IMR-90 (cell line): ENCODE data around the gene AGAP6. TPM values are rescaled to one million over a fixed set of nuclear protein-coding genes. Genes with fewer than 3 reads are reported as not detected.
"Not testable (repeated sequence)": the region's sequence is repeated elsewhere in the genome, so short reads cannot be mapped to it uniquely, and the experiment has no call there.

Source experiments
- ATAC-seq: fragments of 200-7000 bp; cut with Tn5 transposase; 2 replicates; pipeline ENCODE4 v1.9.1; 2020; ENCODE audit warnings: low read depth, mild to moderate bottlenecking, moderate library complexity
- BruUV-seq: library from RNA; stranded (reverse); fragments of 400-500 nt; replicated peaks from 2 replicates; lab custom pipeline; 2021; lab: Mats Ljungman, UMichigan
- CTCF ChIA-PET: fragments of 300-600 bp; formaldehyde crosslinking; extraction: SDS; loops from one replicate; lab custom pipeline; 2021; ENCODE audit warnings: antibody characterized with exemption; lab: Yijun Ruan, JAX
- POLR2A ChIA-PET: fragments of 300-600 bp; sonication (Branson Sonifier 250); formaldehyde crosslinking; loops from one replicate; lab custom pipeline; 2022; ENCODE audit warnings: antibody characterized with exemption; ENCODE audit not compliant: unreplicated experiment; lab: Charles Lee
- DNase-seq: peaks from one replicate; pipeline ENCODE4 v3.0.0; 2013
- H2AFZ ChIP-seq: replicated peaks from 2 replicates; pipeline ENCODE3; 2013; ENCODE audit warnings: low read length, mild to moderate bottlenecking; ENCODE audit not compliant: poor library complexity
- H2AK5ac ChIP-seq: 2 replicates; pipeline ENCODE4 v1.6.1; 2013; ENCODE audit warnings: low read depth, low read length, inconsistent platforms
- H2AK9ac ChIP-seq: replicated peaks from 2 replicates; pipeline ENCODE3; 2013; ENCODE audit warnings: mild to moderate bottlenecking, low read depth, low read length, moderate library complexity; ENCODE audit not compliant: poor library complexity
- H2BK120ac ChIP-seq: 2 replicates; pipeline ENCODE4 v1.6.1; 2013; ENCODE audit warnings: low read depth, low read length, inconsistent platforms
- H2BK15ac ChIP-seq: 3 replicates; pipeline ENCODE4 v1.6.1; 2013; ENCODE audit warnings: low read depth, low read length, inconsistent platforms
- H2BK20ac ChIP-seq: 2 replicates; pipeline ENCODE4 v1.6.1; 2013; ENCODE audit warnings: low read depth, mild to moderate bottlenecking, inconsistent platforms, low read length, moderate library complexity
- H2BK5ac ChIP-seq: 2 replicates; pipeline ENCODE4 v1.6.1; 2013; ENCODE audit warnings: mild to moderate bottlenecking, low read depth, low read length, inconsistent platforms; ENCODE audit not compliant: poor library complexity, severe bottlenecking
- H3K14ac ChIP-seq: replicated peaks from 2 replicates; pipeline ENCODE4 v1.6.1; 2013; ENCODE audit warnings: low read depth, low read length, inconsistent platforms
- H3K18ac ChIP-seq: 2 replicates; pipeline ENCODE4 v1.6.1; 2013; ENCODE audit warnings: low read depth, low read length, control low read depth
- H3K23ac ChIP-seq: 2 replicates; pipeline ENCODE4 v1.6.1; 2013; ENCODE audit warnings: low read depth, low read length, inconsistent platforms
- H3K27ac ChIP-seq: 2 replicates; pipeline ENCODE4 v1.5.1; 2013; ENCODE audit warnings: mild to moderate bottlenecking, control low read depth, low read length; ENCODE audit not compliant: insufficient read depth
- H3K27me3 ChIP-seq: 2 replicates; pipeline ENCODE4 v1.6.1; 2013; ENCODE audit warnings: low read length; ENCODE audit not compliant: control insufficient read depth, insufficient read depth
- H3K36me3 ChIP-seq: 2 replicates; pipeline ENCODE4 v1.6.1; 2013; ENCODE audit warnings: low read length, mixed read lengths; ENCODE audit not compliant: control insufficient read depth, insufficient read depth
- H3K4ac ChIP-seq: 2 replicates; pipeline ENCODE4 v1.6.1; 2013; ENCODE audit warnings: low read depth, low read length, inconsistent platforms
- H3K4me1 ChIP-seq: 2 replicates; pipeline ENCODE4 v1.6.1; 2013; ENCODE audit warnings: low read length, mixed read lengths; ENCODE audit not compliant: control insufficient read depth, insufficient read depth
- H3K4me2 ChIP-seq: 2 replicates; pipeline ENCODE4 v1.6.1; 2013; ENCODE audit warnings: low read depth, mild to moderate bottlenecking, control low read depth, low read length, moderate library complexity
- H3K4me3 ChIP-seq: 2 replicates; pipeline ENCODE4 v1.5.1; 2013; ENCODE audit warnings: low read depth, mild to moderate bottlenecking, control low read depth, low read length, moderate library complexity; ENCODE audit not compliant: insufficient read depth
- H3K56ac ChIP-seq: 2 replicates; pipeline ENCODE4 v1.6.1; 2013; ENCODE audit warnings: low read length, inconsistent platforms; ENCODE audit not compliant: insufficient read depth; ENCODE audit errors: extremely low read depth
- H3K79me1 ChIP-seq, 2 experiments: 2 replicates each; pipeline ENCODE4 v1.6.1; 2013; ENCODE audit warnings: low read length in 2 of 2, inconsistent platforms in 1 of 2, low read depth in 1 of 2
- H3K9ac ChIP-seq: 2 replicates; pipeline ENCODE4 v1.6.1; 2013; ENCODE audit warnings: low read depth, low read length, control low read depth
- H3K9me1 ChIP-seq: 2 replicates; pipeline ENCODE4 v1.6.1; 2013; ENCODE audit warnings: low read length, inconsistent platforms; ENCODE audit not compliant: insufficient read depth
- H3K9me3 ChIP-seq: 2 replicates; pipeline ENCODE4 v1.6.1; 2013; ENCODE audit warnings: low read length; ENCODE audit not compliant: control insufficient read depth, insufficient read depth
- H4K20me1 ChIP-seq: 2 replicates; pipeline ENCODE4 v1.6.1; 2013; ENCODE audit warnings: low read length, inconsistent platforms; ENCODE audit not compliant: insufficient read depth
- H4K5ac ChIP-seq: 2 replicates; pipeline ENCODE4 v1.6.1; 2013; ENCODE audit warnings: mild to moderate bottlenecking, low read depth, low read length, control low read depth
- H4K8ac ChIP-seq, 2 experiments: 2 replicates each; pipeline ENCODE4 v1.6.1; 2013; ENCODE audit warnings: low read depth in 2 of 2, low read length in 2 of 2, control low read depth in 1 of 2, inconsistent platforms in 1 of 2
- H4K91ac ChIP-seq: 2 replicates; pipeline ENCODE4 v1.6.1; 2013; ENCODE audit warnings: low read depth, low read length, inconsistent platforms; ENCODE audit not compliant: insufficient read depth
- WGBS, 2 experiments: methylation state at CpG; one replicate each; pipeline versions ENCODE4 v1.1.5 to v1.1.7; 2013; ENCODE audit warnings: missing lambda C conversion rate in 2 of 2; ENCODE audit not compliant: insufficient read length in 1 of 2; ENCODE audit errors: extremely low coverage in 2 of 2; 5-methylcytosine and 5-hydroxymethylcytosine counted together
- dilution Hi-C: fragments of 300-500 bp; cut with HindIII; formaldehyde crosslinking; loops from one replicate; pipeline ENCODE4 v1.14.3; 2018; ENCODE audit warnings: low sequenced_read_pairs; ENCODE audit not compliant: unreplicated experiment
- in situ Hi-C: fragments of 300-500 bp; cut with MboI; formaldehyde crosslinking; loops from 3 replicates; pipeline ENCODE4 v1.14.3; 2019; ENCODE audit warnings: low sequenced_read_pairs, inconsistent platforms, mixed read lengths
- intact Hi-C: fragments of 100-400 bp; cut with micrococcal nuclease; formaldehyde crosslinking; loops from 2 replicates; pipeline ENCODE4 v1.10.0; 2022
- polyA plus RNA-seq, 3 experiments: library from polyadenylated mRNA; depleted of rRNA; stranded (reverse); fragments of >200 nt; gene quantifications; 2 replicates each; pipeline ENCODE4 v1.2.3, GENCODE V29; 2012; ENCODE audit warnings: low replicate concordance in 1 of 3
- total RNA-seq: library from RNA; depleted of rRNA; stranded (reverse); fragments of >200 nt; gene quantifications from 2 replicates; pipeline ENCODE4 v1.2.3, GENCODE V29; 2012

AGAP6 gene
- total and polyA plus RNA-seq, 2 of the 4 experiments (the other 2 are of a cell fraction): 2.3 to 13.6 TPM

DNA sequence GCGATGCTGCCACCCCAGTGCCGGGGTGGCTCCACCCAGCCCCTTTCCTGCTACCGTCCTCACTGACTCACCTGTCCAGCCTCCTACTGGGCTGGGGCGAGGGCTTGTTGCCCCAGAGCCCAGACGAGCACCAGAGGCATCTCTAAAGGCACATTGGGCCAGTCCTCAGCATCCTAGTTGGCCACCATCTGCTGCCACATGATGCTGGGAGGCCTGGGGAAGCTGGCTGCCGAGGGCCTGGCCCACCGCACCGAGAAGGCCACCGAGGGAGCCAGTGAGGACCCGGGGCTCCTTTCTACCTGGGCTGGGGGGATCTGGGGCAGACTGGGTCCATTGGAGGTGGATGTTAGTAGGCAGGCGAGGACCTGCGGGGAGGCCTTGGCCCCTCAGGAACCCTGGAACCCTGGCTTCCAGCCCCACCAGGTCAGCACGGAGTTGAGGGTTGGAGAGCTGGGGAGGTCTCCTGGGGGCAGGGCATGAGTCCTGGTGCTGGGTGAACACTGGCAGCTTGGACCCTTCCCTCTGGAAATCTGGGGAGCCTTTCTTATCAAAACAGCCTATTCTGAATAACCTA, 32.3 kb downstream of the AGAP6 start:
- H3K9me1 ChIP-seq, H3K4me3 ChIP-seq, H2AK9ac ChIP-seq, CTCF ChIA-PET, H4K5ac ChIP-seq, H4K20me1 ChIP-seq, H2AK5ac ChIP-seq, H4K8ac ChIP-seq, H3K79me1 ChIP-seq, POLR2A ChIA-PET, in situ Hi-C loops, H2AFZ ChIP-seq, ATAC-seq, H3K9me3 ChIP-seq, H2BK5ac ChIP-seq, H4K91ac ChIP-seq, H3K23ac ChIP-seq, H3K27ac ChIP-seq, H3K4ac ChIP-seq, H3K14ac ChIP-seq, dilution Hi-C loops, H3K36me3 ChIP-seq, H3K4me2 ChIP-seq, H3K18ac ChIP-seq, H2BK120ac ChIP-seq, H3K56ac ChIP-seq, DNase-seq, H3K4me1 ChIP-seq, intact Hi-C loops, H3K9ac ChIP-seq, BruUV-seq, H2BK15ac ChIP-seq, H2BK20ac ChIP-seq: not testable (repeated sequence)
- H3K27me3 ChIP-seq: peaks cover 12% of the 10 kb centered on the region
- 80% methylated on average over 1 of the region's 13 CpGs; no CpG with 5 or more reads in 1 of the 2 experiments for WGBS, 2 experiments
